GM19035 (cell line): ENCODE results near the gene EDDM13.
"Not testable (repeated sequence)": the region's sequence is repeated elsewhere in the genome, so short reads cannot be mapped to it uniquely, and the experiment has no call there.

Experiments used
- ATAC-seq: cut with Tn5 transposase; IDR thresholded peaks from one replicate; pipeline ENCODE4 v1.9.1; 2021; ENCODE audit not compliant: unreplicated experiment

The EDDM13 gene

GRCh38 chr19:56295531-56296455 lies 23.2 kb downstream of the EDDM13 start:
- ATAC-seq: no peak

- no peak for ATAC-seq
Observed at GRCh38 chr19:56297010-56297409, 24.5 kb downstream of the EDDM13 start.

GRCh38 chr19:56299688-56300087 lies 27.1 kb downstream of the EDDM13 start:
- no peak for ATAC-seq

- ATAC-seq: no peak
Observed at GRCh38 chr19:56301155-56301554, 28.6 kb downstream of the EDDM13 start.

- no peak for ATAC-seq
Observed at GRCh38 chr19:56301886-56302620, 29.5 kb downstream of the EDDM13 start.

GRCh38 chr19:56304243-56304642 lies 31.7 kb downstream of the EDDM13 start:
- no peak for ATAC-seq

- ATAC-seq: no peak
Observed at GRCh38 chr19:56306016-56306415, 33.5 kb downstream of the EDDM13 start.

GRCh38 chr19:56307062-56307461 lies 34.5 kb downstream of the EDDM13 start:
- ATAC-seq: not testable (repeated sequence)

- no peak for ATAC-seq
Observed at GRCh38 chr19:56308792-56309191, 36.2 kb downstream of the EDDM13 start.

GRCh38 chr19:56309511-56310185 lies 37.1 kb downstream of the EDDM13 start:
- ATAC-seq: no peak

GRCh38 chr19:56310462-56310861 lies 37.9 kb downstream of the EDDM13 start:
- no peak for ATAC-seq

GRCh38 chr19:56312342-56312741 lies 39.8 kb downstream of the EDDM13 start:
- ATAC-seq: no peak

GRCh38 chr19:56312787-56313657 lies 40.5 kb downstream of the EDDM13 start:
- ATAC-seq: no peak

- no peak for ATAC-seq
Observed at GRCh38 chr19:56314018-56314380, 41.5 kb downstream of the EDDM13 start.

GRCh38 chr19:56314381-56315076 lies 42.0 kb downstream of the EDDM13 start, which contains the start of gene ZSCAN5A:
Gene ZSCAN5A, minus strand, starts transcription at chr19:56314839. Its CDS starts 89,793 bp downstream, at chr19:56225046.
- peak; percentile 78 for ATAC-seq

GRCh38 chr19:56315077-56315828 lies 42.7 kb downstream of the EDDM13 start:
- peak; percentile 82 for ATAC-seq

- ATAC-seq: no peak
Observed at GRCh38 chr19:56316728-56317127, 44.2 kb downstream of the EDDM13 start.

GRCh38 chr19:56317749-56318148 lies 45.2 kb downstream of the EDDM13 start:
- no peak for ATAC-seq

GRCh38 chr19:56319991-56320390 lies 47.4 kb downstream of the EDDM13 start:
- ATAC-seq: no peak
